ENCODE results near the gene DCAF12. TPM values are rescaled to one million over a fixed set of nuclear protein-coding genes. Genes with fewer than 3 reads are reported as not detected.
A peak's percentile ranks its signal among the peaks of the same experiment; 100 is the strongest.

DCAF12 gene
- total and polyA plus RNA-seq, 2 of the 13 experiments (the other 11 are each of a cell fraction or from before 2014, with no cell fraction given): 26.8 to 37.4 TPM

DNA sequence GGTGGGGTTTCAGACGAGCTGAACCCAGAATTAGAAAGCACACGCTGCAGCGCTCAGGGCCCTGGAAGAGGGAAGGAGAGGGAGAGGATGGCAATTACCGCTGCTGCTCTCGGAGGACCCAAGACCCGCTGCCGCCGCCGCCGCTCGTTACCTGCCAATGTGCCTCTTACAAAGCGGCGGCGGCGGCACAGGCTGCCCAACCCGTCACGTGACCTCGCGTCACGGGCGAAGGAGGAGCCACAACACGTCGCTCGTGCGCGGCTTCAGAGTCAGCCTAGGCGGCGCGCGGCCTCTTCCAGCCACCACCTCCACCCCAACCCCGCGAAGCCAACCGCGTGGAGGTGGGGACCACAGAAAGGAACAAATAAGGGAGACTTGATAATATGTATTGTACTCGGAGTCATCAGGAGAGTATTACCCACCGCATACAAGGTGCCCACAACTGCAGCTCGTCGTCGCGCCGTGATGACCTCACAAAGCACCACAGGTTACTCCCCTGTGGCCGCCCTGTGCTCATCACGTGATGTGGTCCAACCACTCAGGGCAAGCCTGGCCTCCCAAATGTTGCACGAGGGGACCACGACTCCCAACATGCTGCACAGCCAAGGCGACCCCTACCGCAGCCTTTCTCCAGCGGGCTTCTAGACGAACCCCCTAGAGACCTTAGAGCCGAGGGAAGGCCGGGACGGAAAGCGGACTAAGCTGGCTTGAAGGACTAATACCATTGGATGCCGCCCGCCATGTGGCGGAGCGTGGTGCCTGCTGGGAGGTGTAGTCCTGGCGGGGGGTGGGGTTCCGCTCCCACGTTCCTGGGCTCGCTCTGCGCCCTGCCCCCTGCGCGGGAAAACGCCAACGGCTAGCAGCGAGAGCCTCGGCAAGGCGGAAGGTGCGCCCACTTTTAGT lies 77.5 kb downstream of the DCAF12 start, which contains the start of gene UBAP2 (continued):
- TF ChIP-seq, protein P1, sequence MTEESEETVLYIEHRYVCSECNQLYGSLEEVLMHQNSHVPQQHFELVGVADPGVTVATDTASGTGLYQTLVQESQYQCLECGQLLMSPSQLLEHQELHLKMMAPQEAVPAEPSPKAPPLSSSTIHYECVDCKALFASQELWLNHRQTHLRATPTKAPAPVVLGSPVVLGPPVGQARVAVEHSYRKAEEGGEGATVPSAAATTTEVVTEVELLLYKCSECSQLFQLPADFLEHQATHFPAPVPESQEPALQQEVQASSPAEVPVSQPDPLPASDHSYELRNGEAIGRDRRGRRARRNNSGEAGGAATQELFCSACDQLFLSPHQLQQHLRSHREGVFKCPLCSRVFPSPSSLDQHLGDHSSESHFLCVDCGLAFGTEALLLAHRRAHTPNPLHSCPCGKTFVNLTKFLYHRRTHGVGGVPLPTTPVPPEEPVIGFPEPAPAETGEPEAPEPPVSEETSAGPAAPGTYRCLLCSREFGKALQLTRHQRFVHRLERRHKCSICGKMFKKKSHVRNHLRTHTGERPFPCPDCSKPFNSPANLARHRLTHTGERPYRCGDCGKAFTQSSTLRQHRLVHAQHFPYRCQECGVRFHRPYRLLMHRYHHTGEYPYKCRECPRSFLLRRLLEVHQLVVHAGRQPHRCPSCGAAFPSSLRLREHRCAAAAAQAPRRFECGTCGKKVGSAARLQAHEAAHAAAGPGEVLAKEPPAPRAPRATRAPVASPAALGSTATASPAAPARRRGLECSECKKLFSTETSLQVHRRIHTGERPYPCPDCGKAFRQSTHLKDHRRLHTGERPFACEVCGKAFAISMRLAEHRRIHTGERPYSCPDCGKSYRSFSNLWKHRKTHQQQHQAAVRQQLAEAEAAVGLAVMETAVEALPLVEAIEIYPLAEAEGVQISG (CRISPR knock-in tag; IDR thresholded peaks at IDR 0.05): peak; percentile 73
- TF ChIP-seq ZNF878 (CRISPR knock-in tag; IDR thresholded peaks at IDR 0.05) (peak; percentile 25; the same call in 1 of the 2 replicates), ZNF543 (CRISPR knock-in tag; IDR thresholded peaks at IDR 0.05) (peak; percentile 4; the same call in 1 of the 2 replicates), EZH2 (conservative IDR thresholded peaks at IDR 0.05; ENCODE audit: low read depth, low read length) (no peak), SRSF9 (IDR thresholded peaks at IDR 0.05; ENCODE audit: borderline replicate concordance, insufficient read depth, low read depth, low read length, poor library complexity, severe bottlenecking) (no peak), TSC22D2 (CRISPR knock-in tag; IDR thresholded peaks at IDR 0.05; ENCODE audit: borderline replicate concordance) (no peak; the same call in 1 of the 2 replicates), ZNF274 (CRISPR knock-in tag; IDR thresholded peaks at IDR 0.05) (peak; percentile 54; the same call in 1 of the 2 replicates), KMT2B (CRISPR knock-in tag; IDR thresholded peaks at IDR 0.05) (peak; percentile 81), ZNF143 (CRISPR knock-in tag; IDR thresholded peaks at IDR 0.05) (peak; percentile 95), ZNF562 (CRISPR knock-in tag; IDR thresholded peaks at IDR 0.05; ENCODE audit: borderline replicate concordance) (no peak), ZFP90 (CRISPR knock-in tag; IDR thresholded peaks at IDR 0.05; ENCODE audit: borderline replicate concordance) (peak; percentile 87; the same call in 1 of the 2 replicates), FOSL2 (CRISPR knock-in tag; IDR thresholded peaks at IDR 0.05) (peak; percentile 58), NRL (CRISPR knock-in tag; IDR thresholded peaks at IDR 0.05; ENCODE audit: borderline replicate concordance) (peak; percentile 67), SSRP1 (CRISPR knock-in tag; IDR thresholded peaks at IDR 0.05) (no peak), ISL2 (CRISPR knock-in tag; IDR thresholded peaks at IDR 0.05) (peak; percentile 67; the same call in 1 of the 2 replicates)
- TF ChIP-seq, protein P2, sequence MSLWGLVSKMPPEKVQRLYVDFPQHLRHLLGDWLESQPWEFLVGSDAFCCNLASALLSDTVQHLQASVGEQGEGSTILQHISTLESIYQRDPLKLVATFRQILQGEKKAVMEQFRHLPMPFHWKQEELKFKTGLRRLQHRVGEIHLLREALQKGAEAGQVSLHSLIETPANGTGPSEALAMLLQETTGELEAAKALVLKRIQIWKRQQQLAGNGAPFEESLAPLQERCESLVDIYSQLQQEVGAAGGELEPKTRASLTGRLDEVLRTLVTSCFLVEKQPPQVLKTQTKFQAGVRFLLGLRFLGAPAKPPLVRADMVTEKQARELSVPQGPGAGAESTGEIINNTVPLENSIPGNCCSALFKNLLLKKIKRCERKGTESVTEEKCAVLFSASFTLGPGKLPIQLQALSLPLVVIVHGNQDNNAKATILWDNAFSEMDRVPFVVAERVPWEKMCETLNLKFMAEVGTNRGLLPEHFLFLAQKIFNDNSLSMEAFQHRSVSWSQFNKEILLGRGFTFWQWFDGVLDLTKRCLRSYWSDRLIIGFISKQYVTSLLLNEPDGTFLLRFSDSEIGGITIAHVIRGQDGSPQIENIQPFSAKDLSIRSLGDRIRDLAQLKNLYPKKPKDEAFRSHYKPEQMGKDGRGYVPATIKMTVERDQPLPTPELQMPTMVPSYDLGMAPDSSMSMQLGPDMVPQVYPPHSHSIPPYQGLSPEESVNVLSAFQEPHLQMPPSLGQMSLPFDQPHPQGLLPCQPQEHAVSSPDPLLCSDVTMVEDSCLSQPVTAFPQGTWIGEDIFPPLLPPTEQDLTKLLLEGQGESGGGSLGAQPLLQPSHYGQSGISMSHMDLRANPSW (CRISPR knock-in tag; IDR thresholded peaks at IDR 0.05; ENCODE audit: borderline replicate concordance): 0 out of 2 replicates have a peak, but pooled peaks have one; percentile 15
- TF ChIP-seq, protein P3, sequence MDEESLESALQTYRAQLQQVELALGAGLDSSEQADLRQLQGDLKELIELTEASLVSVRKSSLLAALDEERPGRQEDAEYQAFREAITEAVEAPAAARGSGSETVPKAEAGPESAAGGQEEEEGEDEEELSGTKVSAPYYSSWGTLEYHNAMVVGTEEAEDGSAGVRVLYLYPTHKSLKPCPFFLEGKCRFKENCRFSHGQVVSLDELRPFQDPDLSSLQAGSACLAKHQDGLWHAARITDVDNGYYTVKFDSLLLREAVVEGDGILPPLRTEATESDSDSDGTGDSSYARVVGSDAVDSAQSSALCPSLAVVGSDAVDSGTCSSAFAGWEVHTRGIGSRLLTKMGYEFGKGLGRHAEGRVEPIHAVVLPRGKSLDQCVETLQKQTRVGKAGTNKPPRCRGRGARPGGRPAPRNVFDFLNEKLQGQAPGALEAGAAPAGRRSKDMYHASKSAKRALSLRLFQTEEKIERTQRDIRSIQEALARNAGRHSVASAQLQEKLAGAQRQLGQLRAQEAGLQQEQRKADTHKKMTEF (CRISPR knock-in tag; IDR thresholded peaks at IDR 0.05): peak; percentile 79
- TF ChIP-seq, protein P4, sequence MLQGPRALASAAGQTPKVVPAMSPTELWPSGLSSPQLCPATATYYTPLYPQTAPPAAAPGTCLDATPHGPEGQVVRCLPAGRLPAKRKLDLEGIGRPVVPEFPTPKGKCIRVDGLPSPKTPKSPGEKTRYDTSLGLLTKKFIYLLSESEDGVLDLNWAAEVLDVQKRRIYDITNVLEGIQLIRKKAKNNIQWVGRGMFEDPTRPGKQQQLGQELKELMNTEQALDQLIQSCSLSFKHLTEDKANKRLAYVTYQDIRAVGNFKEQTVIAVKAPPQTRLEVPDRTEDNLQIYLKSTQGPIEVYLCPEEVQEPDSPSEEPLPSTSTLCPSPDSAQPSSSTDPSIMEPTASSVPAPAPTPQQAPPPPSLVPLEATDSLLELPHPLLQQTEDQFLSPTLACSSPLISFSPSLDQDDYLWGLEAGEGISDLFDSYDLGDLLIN (CRISPR knock-in tag; IDR thresholded peaks at IDR 0.05; ENCODE audit: borderline replicate concordance): peak; percentile 92; the same call in 1 of the 2 replicates
- TF ChIP-seq, protein P5, sequence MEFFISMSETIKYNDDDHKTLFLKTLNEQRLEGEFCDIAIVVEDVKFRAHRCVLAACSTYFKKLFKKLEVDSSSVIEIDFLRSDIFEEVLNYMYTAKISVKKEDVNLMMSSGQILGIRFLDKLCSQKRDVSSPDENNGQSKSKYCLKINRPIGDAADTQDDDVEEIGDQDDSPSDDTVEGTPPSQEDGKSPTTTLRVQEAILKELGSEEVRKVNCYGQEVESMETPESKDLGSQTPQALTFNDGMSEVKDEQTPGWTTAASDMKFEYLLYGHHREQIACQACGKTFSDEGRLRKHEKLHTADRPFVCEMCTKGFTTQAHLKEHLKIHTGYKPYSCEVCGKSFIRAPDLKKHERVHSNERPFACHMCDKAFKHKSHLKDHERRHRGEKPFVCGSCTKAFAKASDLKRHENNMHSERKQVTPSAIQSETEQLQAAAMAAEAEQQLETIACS (CRISPR knock-in tag; IDR thresholded peaks at IDR 0.05): no peak
